Chondrocyte (in vitro differentiated cells): ENCODE measurements around the gene SLC35B2. TPM values are rescaled to one million over a fixed set of nuclear protein-coding genes. Genes with fewer than 3 reads are reported as not detected.

Experiments used
- DNase-seq: peaks from one replicate; pipeline ENCODE4 v3.0.0; 2021; ENCODE audit warnings: mixed read lengths, low spot score
- H3K27ac Mint-ChIP-seq: one replicate; pipeline ENCODE4 v1.8.0; 2021; ENCODE audit warnings: mild to moderate bottlenecking, moderate library complexity, mixed read lengths; ENCODE audit not compliant: unreplicated experiment
- H3K27me3 Mint-ChIP-seq: 2 replicates; pipeline ENCODE4 v1.8.0; 2021; ENCODE audit warnings: low read depth, mixed read lengths
- H3K36me3 Mint-ChIP-seq: 2 replicates; pipeline ENCODE4 v1.8.0; 2021; ENCODE audit warnings: low read depth, mixed read lengths
- H3K4me1 Mint-ChIP-seq: 2 replicates; pipeline ENCODE4 v1.8.0; 2021; ENCODE audit warnings: low read depth, mild to moderate bottlenecking, mixed read lengths
- H3K4me3 Mint-ChIP-seq: one replicate; pipeline ENCODE4 v1.8.0; 2021; ENCODE audit warnings: mild to moderate bottlenecking, moderate library complexity, mixed read lengths; ENCODE audit not compliant: unreplicated experiment
- H3K9me3 Mint-ChIP-seq: 2 replicates; pipeline ENCODE4 v1.8.0; 2021; ENCODE audit warnings: low read depth, mixed read lengths
- total RNA-seq: library from RNA; stranded (reverse); gene quantifications from 3 replicates; pipeline ENCODE4 v1.2.1, GENCODE V29; 2021
- TF ChIP-seq, protein P1 (sequence below): fragments of 200-600 bp; sonication (generic); IDR thresholded peaks from 2 replicates; pipeline ENCODE4 v1.5.0; 2021; ENCODE audit warnings: antibody characterized with exemption, mild to moderate bottlenecking, moderate library complexity

Gene SLC35B2
- total RNA-seq, 1 donor from 2014 or later: 71.5 TPM

- Mint-ChIP-seq H3K9me3 (no peaks in the 10 kb centered on the region), H3K4me1 (peaks cover 9% of the 10 kb centered on the region), H3K36me3 (no peaks in the 10 kb centered on the region), H3K4me3 (peak within 1 kb of the TSS; percentile 58), H3K27ac (no peak within 1 kb of the TSS), H3K27me3 (peaks cover 38% of the 10 kb centered on the region)
- TF ChIP-seq, protein P1, sequence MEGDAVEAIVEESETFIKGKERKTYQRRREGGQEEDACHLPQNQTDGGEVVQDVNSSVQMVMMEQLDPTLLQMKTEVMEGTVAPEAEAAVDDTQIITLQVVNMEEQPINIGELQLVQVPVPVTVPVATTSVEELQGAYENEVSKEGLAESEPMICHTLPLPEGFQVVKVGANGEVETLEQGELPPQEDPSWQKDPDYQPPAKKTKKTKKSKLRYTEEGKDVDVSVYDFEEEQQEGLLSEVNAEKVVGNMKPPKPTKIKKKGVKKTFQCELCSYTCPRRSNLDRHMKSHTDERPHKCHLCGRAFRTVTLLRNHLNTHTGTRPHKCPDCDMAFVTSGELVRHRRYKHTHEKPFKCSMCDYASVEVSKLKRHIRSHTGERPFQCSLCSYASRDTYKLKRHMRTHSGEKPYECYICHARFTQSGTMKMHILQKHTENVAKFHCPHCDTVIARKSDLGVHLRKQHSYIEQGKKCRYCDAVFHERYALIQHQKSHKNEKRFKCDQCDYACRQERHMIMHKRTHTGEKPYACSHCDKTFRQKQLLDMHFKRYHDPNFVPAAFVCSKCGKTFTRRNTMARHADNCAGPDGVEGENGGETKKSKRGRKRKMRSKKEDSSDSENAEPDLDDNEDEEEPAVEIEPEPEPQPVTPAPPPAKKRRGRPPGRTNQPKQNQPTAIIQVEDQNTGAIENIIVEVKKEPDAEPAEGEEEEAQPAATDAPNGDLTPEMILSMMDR: no peak
- no peak for DNase-seq
Measured at GRCh38 chr6:44269921-44270525, 12.7 kb upstream of the SLC35B2 start, which contains the start of gene TMEM151B. Gene TMEM151B (plus strand): TSS chr6:44270450. CDS start chr6:44270743, 293 bp downstream.

DNA sequence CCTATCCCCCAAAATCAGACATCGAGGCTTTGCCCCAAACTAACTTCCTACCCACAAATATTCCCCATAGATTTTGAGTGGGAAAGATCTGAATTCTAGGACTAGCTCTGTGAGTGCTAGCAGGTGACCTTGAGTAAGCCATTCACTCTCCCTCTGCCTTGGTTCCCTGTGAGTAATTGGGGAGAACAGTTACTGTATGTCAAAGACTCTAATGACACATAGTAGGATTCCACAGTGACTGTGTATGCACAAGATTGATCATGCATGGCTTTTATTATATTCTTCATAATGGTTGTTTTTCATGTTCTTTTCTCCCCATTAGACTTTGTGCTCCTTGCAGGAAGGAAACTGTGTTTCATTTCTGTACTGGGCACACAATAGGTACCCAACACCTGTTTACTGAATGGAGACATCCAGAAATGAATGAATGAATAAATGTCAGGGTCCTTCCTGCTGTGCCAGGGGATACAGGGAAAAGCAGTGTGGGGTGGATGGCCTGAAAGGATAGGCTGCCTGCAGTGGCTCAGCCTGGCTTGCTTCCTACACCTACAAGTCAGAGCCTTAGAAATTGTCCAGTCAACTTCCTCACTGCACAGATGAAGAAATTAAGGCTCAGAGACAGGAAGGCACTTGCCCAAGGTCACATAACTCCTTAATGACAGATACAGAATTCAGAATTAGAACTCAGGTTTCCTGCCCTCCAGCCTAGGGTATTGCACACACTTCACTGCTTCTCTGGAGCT lies 12.0 kb upstream of the SLC35B2 start:
- H3K27ac Mint-ChIP-seq: no peak overlapping the region
- peaks cover 16% of the 10 kb centered on the region for H3K4me1 Mint-ChIP-seq
- peaks cover 37% of the 10 kb centered on the region for H3K27me3 Mint-ChIP-seq
- H3K36me3 Mint-ChIP-seq: no peaks in the 10 kb centered on the region
- H3K4me3 Mint-ChIP-seq: peak overlapping the region; percentile 58
- TF ChIP-seq, protein P1: no peak
- H3K9me3 Mint-ChIP-seq: no peaks in the 10 kb centered on the region
- DNase-seq: no peak

DNA sequence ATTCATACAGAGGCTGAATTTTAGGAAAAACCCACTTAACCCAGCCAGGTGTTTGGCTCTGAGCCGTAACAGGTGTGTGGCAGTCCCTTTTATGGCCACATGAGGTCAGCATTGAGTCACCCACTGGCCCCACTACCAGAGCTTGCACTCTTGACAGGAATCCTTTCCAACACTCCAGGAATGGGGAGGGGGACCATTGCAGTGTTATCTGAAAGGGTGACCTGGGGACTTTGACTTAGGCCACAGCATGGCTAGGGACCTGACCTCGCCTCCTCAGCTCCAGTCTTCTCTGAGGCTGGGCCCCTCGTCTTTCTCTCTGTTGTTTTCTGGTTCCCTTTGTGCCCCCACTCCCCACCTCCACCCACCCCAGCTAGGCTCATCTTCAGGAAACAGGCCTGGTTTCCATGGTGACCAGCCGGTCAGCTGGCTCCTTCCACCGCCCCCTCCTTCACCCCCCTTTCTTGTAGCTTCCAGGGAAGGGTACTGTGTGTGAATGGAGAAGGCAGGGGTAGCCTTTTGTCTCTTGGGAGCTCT lies 10.8 kb upstream of the SLC35B2 start:
- Mint-ChIP-seq H3K4me1 (peaks cover 28% of the 10 kb centered on the region), H3K27me3 (peaks cover 30% of the 10 kb centered on the region), H3K4me3 (no peak overlapping the region), H3K36me3 (no peaks in the 10 kb centered on the region), H3K9me3 (no peaks in the 10 kb centered on the region), H3K27ac (no peak overlapping the region)
- TF ChIP-seq, protein P1: peak; percentile 94
- peak; percentile 25 for DNase-seq

DNA sequence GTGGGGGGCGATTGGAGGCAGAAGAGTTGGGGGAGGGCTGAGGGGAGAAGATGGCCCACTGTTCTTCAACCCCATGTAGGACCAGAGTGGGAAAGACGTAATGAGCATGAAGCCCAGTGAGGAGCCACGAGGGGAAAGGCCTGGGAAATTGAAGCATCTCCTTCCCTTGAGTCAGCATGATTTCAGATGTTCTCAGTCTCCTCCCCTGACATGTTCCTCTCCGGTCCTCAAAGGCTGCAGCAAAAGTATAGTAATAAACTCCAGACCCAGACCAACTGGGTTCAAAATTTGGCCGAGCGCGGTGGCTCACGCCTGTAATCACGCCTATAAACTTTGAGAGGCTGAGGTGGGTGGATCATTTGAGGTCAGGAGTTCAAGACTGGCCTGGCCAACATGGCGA lies 9.9 kb upstream of the SLC35B2 start:
- Mint-ChIP-seq H3K9me3 (no peaks in the 10 kb centered on the region), H3K4me3 (no peak overlapping the region), H3K27me3 (peaks cover 23% of the 10 kb centered on the region), H3K36me3 (no peaks in the 10 kb centered on the region), H3K4me1 (peaks cover 36% of the 10 kb centered on the region), H3K27ac (no peak overlapping the region)
- TF ChIP-seq, protein P1: no peak
- peak; percentile 22 for DNase-seq

GRCh38 chr6:44266347-44266746 lies 9.0 kb upstream of the SLC35B2 start:
- Mint-ChIP-seq H3K36me3 (no peaks in the 10 kb centered on the region), H3K9me3 (no peaks in the 10 kb centered on the region), H3K27me3 (peaks cover 18% of the 10 kb centered on the region), H3K4me3 (no peak overlapping the region), H3K4me1 (peaks cover 36% of the 10 kb centered on the region), H3K27ac (no peak overlapping the region)
- DNase-seq: peak; percentile 21
- TF ChIP-seq, protein P1: no peak
